HG02763 (cell line): ENCODE data around the gene TMEM145.
"Not testable (repeated sequence)": the region's sequence is repeated elsewhere in the genome, so short reads cannot be mapped to it uniquely, and the experiment has no call there.

Experiments
- ATAC-seq: cut with Tn5 transposase; IDR thresholded peaks from one replicate; pipeline ENCODE4 v1.9.1; 2021; ENCODE audit warnings: mild to moderate bottlenecking, moderate library complexity; ENCODE audit not compliant: unreplicated experiment

The TMEM145 gene

DNA sequence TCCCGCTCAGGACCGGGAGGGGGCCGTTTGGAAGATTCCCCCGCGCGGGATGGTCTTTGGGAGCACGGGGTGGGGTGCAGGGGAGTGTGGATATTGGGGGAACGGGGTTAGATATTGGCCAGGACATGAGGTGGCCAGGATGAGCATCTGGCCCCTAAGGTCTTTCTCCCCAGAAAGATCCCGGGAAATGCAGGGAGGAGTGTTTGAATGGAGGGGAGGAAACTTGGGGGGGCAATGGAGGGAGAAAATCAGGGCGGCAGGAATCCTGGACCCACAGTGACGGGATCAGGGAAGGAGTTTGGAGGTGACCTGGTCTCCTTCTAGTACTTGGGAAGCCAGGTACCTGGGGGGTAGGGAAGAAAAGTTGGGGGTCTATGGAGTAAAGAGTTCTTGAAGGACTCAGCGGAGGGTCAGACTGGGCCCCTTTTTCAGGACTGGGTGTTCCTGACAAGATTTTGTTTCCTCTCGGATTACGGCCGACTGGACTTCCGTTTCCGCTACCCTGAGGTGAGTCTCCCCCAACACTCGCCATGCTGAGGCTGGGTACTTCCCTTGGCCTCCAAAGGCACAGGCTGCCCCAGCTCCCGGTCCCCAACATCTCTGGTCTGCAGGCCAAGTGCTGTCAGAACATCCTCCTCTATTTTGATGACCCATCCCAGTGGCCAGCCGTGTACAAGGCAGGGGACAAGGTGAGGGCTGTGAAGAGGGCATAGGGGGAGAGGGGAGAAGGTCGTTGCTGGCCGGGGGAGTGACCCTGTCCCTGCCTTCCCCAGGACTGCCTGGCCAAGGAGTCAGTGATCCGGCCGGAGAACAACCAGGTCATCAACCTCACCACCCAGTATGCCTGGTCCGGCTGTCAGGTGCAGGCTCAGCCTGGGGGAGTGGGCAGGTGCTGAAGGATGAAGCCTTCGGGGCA is 989 bp downstream of the TMEM145 start:
- ATAC-seq = no peak

DNA sequence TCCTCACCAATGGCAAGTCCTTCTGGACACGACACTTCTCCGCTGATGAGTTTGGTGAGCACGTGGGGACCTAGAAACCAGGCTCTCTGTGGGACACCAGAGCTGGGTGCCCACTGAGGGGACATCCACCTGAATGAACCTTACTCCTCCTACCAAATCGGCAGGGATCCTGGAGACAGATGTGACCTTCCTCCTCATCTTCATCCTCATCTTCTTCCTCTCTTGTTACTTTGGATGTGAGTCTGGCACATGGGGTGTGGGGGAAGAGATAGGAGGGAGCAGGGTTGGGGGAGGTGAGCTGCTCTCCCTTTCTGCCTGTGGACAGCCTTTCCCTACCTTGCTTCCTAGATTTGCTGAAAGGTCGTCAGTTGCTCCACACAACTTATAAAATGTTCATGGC is 1.9 kb downstream of the TMEM145 start:
- ATAC-seq = no peak

DNA sequence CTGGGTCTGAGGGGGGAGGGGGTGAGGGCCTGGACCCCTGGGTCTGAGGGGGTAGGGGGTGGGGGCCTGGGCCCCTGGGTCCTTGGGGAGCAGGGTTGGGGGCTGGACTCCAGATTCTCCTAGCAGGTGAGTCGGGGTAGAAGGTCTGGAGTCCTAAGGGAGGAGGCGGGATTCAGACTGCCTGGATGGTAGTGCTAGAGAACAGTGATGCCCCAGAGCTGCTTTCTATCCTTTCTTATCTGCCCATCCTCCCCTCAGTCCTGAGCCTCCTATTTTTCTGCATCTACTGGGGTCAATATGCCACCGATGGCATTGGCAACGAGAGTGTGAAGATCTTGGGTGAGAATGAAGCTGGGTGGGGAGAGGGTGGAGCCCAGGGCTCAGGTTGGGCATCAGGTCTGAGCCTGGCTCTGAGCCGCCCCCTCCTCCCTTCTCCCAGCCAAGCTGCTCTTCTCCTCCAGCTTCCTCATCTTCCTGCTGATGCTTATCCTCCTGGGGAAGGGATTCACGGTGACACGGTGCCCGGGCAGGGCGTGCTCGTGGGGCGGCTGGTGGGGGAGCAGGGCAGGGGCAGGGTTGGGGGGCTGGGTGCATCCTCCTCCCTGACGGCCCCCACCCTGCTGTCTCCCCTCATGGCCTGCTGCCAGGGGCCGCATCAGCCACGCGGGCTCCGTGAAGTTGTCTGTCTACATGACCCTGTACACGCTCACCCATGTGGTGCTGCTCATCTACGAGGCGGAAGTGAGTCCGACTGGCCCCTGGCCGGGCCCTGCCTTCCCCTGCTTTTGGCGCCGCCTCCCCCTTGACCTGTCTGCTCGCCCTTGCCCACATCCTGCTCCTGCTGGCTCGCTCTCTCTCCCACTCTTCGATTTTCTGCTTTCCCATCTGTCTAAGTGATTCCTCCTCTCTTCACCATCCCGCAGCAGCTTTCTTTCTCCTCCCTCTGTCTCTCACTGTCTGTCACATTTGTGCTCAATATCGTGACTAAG is 3.4 kb downstream of the TMEM145 start:
- no peak for ATAC-seq

DNA sequence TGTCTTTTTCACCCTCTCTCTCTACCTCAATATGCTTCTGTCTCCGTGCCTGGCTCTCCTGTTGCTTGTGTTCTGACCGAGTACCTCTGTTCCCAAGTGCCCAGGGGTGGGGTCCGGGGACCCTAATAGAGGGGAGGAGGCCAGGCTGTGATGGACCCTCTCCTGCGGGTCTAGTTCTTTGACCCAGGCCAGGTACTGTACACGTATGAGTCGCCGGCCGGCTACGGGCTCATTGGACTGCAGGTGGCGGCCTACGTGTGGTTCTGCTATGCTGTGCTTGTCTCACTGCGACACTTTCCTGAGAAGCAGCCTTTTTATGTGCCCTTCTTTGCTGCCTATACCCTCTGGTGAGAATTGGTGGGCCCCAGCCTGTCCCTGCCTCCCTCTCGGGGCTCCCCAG is 4.4 kb downstream of the TMEM145 start:
- ATAC-seq = no peak

DNA sequence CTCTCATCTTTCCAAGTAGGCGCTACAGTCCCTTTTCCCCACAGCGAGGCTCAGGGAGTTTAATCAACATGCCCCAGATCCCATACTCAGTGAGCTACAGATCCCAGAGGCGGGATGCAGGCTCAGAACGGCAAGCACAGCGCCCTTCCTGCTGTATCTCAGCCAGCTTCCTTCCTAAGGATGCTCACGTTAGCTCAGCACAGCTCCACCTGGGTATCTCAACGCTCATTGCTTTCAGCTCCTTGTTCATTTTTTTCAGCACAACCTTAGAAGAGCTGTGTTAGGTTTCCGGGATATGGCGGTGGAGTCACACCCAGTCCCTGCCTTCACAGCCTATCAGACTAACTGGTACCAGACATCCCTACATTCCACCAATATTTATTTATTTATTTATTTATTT is 9.2 kb downstream of the TMEM145 start:
- no peak for ATAC-seq

DNA sequence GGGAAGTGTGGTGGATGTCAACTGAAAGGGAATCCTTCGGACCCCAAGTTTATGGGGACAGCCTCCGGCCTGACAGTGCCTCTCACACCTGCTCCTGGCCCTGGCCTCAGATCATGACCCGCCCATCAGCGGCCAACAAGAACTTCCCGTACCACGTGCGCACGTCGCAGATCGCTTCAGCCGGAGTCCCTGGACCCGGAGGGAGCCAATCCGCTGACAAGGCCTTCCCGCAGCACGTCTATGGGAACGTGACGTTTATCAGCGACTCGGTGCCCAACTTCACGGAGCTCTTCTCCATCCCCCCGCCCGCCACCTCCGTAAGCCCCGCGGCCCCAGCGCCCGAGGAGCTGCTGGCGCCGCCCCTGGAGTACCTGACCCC is 10.4 kb downstream of the TMEM145 start:
- no peak for ATAC-seq

DNA sequence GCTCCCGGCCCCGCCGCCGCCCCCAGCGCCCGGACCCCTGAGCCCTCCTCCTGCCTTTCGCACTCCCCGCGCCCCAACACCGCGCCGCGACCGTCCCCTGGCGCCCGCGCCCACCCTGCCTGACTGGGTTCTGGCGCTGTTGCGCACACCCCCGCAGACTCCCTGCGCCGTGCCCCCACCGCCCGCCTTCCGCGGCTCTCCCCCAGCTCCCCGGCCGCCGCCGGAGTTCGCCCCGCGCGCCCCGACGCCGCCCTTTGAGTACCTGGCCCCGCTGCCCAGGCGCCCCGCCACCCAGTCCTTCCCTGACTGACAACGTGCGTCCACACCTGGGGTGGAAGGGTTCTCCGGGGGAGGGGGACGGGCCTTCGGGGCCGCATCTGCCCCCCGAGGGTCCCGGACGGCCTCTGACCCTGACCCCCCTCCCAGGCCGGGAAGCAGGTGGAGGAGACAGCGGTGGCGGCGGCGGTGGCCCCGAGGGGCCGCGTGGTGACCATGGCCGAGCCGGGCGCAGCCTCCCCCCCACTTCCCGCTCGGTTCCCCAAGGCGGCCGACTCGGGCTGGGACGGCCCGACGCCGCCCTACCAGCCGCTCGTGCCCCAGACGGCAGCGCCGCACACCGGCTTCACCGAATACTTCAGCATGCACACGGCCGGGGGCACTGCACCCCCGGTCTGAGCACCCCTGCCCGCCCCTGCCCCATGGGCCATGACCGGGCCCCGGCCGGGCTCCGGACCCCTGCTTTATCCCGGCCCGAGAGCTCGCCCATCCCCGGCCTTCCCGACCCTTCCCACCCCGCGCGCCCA is 10.9 kb downstream of the TMEM145 start:
- ATAC-seq = no peak

DNA sequence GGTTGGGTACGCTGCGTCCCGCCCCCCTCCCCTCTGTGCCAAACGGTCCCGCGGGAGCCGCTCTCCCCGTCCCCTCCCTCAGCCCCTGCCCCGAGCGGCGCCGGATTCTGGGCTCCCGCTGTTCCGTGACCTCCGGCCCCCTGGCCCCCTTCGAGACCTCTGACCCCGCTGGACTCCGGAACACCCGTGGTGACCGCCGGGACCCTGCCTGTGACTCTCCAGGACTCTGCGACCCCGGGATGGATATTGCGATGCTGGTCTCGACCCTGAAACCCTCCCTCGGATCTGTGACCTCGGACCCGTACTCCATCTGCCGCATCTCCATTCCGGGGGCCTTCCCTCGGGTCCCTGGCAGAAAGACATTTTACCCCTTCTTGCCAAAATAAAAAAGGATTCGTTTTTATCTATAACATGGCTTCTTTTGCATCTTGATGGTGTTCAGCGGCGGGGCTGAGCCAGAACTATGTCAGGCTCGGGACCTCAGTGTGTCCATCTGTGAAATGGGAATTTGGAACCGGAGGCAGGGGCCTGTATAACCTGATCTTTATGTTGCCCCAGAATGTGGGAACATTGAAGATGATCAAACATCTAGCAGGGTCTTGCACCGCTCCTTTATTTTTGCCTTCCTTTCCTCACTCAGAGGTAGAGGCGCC is 11.7 kb downstream of the TMEM145 start:
- no peak for ATAC-seq

DNA sequence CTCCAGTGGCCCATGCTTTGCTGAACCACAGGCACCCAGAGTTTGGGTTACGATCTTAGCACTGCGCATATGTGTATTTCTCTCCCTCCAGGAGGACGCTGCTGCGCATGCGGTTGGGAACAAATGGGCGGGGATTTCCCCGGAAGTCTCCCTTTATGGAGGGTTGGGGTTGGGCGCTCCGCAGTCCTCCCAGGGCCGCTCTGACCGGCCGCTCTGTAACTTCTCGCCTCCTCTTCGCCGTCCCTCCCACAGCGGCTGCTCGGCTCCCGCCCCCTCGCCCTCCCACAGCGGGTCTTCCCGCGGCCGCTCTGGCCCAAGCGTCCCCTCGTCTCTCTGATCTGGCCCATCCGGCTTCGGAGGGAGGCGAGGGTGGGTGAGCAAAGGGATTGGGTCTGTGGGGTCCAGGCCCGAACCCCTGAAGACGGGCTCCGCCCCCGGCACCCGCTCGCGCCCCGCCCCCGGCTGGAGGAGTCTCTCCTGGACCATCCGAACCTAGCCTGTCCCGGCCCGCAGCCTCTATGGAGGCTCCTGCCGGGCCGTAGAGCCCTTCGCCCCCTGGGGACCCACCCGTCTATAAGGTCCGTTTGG is 12.3 kb downstream of the TMEM145 start, which contains the start of gene MEGF8:
TSS of gene MEGF8 (plus strand) at position 328 of the 588 bp plus-strand sequence. CDS start 609 bp downstream, outside the sequence.
- ATAC-seq = peak; percentile 91

DNA sequence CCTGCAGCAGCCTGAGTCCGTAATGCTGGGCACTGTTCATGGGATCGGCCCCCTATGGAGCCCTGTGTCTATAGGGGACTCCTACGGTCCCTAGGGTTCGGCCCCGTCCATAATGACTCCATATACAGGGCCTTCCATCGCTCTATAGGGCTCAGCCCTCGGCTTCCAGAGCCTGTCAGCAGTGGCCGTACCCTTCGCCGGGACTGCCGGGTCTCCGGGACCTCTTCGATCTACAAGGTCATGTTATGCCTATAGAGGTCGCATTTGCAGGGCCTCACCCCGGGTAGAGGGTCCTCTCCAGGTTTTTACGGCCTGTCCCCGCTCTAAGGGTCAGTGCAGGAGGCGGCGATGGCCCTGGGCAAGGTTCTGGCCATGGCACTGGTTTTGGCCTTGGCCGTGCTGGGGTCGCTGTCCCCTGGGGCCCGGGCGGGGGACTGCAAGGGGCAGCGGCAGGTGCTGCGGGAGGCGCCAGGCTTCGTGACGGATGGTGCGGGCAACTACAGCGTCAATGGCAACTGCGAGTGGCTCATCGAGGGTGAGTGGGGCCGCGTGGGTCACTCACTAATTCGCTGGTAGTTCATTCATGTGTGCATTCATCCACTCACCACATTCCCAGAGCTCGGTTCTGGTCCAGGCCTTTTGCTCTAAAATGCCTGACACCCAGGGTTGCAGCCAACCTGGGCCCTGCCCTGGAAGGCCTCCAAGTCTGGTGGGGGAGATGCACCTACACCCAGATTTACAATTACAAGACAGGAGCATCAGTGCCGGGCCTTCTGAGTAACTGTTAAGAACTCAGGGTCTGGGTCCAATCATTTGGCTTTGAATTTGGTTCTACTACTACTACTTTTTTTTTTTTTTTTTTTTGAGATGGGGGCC is 13.0 kb downstream of the TMEM145 start:
- ATAC-seq = peak; percentile 4

DNA sequence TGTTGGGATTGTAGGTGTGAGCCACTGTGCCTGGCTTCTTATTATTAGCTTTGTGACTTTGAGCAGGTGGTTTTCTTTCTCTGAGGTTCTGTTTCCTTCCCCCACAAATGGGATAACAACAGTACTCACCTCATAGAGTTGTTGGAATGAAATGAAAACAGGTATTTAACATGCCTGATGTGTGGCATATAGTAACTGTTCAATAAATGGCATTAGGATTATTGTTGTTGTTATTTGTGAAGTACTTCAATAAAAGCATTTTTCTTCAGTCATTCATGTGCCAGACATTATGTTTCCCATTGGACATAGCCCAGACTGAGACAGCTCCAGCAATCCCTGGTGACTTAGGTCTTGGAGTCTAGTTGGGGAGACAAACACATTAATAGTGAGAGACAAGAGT is 13.9 kb downstream of the TMEM145 start:
- no peak for ATAC-seq

DNA sequence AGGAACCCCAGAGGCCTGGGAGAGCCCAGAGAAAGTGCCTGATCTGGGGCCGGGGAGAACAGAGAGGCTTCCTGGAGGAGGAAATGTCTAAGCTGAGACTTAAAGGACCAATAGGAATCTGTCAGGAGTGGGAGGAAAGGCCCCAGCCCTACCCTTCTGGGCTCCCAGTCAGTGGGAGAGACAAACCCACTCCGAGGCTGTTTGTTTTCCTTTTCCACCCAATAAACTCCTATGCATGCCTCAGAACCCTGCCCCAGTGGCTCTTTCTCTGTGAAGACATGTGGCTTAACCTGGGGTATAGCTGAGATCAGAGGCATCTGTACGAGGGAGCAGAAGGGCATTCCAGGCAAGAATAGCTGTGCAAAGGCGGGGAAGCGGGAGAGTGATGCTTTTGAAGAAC is 14.3 kb downstream of the TMEM145 start:
- no peak for ATAC-seq

DNA sequence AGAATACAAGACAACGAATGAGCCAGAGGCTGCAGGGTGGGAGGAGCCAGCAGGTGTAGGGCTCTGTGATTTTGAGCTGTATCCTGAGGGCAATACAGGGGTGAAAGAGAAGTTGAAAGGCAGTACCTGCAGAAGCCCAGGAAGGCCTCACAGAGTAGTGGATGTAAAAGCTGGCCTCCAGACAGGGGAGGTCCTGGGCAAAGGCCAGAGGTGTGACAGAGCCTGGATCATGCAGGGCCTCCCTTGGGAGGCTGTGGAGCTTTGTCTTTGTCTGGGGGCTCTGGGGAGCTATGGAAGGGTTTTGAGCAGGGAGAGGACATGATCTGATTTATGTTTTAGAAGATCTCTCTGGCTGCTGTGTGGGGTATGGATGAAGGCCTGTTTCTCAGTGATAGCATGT is 15.0 kb downstream of the TMEM145 start:
- ATAC-seq = no peak

DNA sequence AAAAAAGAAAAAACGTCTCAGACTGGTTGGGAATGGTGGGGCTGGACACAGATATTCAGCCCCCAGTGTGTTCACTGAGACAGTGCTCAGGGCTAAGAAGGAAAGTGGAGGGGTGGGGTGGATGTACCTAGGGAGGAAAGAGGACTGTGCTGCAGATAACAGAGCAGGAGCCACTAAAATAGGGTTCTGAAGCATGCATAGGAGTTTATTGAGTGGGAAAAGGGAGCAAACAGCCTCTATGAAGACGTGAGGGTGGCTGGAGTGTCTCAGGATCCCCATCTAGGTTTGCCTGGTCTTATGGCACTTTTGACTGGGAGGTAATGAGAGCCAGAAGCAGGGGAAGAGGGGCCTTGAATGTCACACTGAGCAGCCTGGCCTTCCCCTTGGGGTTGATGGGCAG is 15.7 kb downstream of the TMEM145 start:
- ATAC-seq = no peak

DNA sequence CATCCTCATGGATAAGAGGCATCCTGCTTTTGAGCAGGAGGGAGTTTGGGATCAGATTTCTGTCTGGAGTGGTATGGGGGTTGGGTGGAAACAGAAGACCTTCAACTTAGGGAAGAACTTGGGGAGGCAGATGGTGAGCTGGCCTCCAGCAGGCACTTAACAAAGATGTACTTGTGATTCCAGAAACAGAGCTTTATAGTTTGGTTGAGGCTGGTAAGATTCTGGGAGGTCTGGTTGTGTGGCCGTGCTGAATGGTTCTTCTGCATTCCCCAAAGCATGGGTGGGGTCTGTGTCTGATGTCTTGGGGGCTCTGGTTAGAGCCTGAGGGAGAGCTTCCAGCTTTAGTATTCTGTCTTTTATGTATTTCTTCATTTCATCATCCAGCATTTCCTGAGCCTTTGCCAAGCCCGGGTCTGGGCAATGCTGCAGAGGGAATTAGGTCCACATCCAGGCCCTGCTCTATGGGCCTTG is 17.2 kb downstream of the TMEM145 start:
- ATAC-seq = no peak

DNA sequence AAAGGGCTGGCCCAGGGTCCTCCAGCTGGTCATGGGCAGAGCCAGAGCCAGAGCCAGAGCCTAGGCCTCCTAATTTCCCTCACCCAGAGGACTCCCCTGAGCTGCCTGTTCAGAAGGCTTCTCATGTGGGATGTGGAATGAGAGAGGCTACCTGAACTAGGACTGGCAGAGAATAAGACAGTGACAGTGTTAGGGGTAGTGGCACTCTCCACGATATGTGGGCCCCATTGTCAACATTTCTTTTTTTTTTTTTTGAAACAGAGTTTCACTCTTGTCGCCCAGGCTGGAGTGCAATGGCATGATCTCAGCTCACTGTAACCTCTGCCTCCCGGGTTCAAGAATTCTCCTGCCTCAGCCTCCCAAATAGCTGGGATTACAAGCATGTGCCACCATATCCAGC is 18.2 kb downstream of the TMEM145 start:
- ATAC-seq = not testable (repeated sequence)

DNA sequence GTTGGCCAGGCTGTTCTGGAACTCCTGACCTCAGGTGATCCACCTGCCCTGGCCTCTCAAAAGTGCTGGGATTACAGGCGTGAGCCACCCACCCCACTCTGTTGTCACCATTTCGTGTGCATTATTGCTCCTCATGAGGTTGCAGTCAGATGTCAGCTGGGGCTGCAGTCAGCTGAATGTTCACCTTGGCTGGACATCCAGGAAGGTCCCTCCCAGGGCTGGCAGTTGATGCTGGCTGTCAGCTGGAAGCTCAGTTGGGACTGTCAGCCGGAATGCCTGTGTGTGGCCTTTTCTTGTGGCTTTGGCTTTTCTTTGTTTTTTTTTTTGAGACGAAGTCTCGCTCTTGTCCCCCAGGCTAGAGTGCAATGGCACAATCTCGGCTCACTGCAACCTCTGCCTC is 18.9 kb downstream of the TMEM145 start:
- no peak for ATAC-seq

DNA sequence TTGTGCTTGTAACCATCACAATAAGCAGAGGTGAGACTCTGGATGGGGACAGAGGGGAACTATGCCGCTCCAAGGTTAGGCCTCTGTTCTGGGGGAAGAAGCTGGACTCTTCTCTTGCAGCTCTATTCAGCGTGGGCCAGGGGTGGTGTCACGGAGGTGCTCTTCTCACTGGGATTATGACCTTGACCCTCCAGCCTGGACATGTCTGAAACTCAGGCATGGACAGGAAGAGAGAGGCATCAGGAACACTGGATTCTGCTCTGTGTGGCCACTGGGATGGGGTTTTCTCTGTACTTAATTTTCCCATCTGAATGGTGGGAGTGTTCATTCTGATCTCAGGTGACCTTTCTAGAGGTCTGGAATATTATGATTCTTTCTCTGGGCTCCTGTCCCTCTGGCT is 19.9 kb downstream of the TMEM145 start:
- no peak for ATAC-seq
